GM21360 (cell line): ENCODE measurements around the gene PUM1.
"Not testable (repeated sequence)": the region's sequence is repeated elsewhere in the genome, so short reads cannot be mapped to it uniquely, and the experiment has no call there.

ENCODE experiments used
- ATAC-seq: cut with Tn5 transposase; IDR thresholded peaks from one replicate; pipeline ENCODE4 v1.9.1; 2021; ENCODE audit warnings: mild to moderate bottlenecking, moderate library complexity; ENCODE audit not compliant: unreplicated experiment

The PUM1 gene

DNA sequence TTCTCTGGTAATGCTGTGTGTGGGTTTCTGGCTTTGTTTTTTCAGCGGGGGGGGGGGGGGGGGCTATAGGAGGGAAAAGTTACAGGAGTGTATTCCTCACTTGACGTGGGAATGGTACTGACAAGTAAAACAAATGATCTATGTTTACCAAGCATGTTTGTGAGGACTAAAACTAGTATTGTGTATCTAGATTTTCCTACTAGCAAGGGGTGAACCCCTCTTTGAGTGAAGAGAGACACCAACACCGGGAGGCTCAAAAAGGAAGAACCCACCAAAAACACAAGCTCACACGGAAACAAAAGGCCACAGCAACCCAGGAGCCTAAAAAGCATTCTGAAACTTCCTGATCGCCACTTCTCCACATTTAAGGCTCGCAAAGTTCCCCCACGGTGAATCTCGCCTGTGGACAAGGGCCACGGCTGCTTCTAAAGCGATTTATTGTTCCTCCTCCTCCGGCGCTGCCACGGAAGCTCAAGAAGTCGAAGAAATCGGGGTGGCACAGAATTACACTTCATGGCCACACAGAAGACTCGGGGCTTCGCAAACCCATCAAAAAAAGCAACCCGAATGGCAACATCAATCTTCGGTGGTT, 703 bp downstream of the PUM1 start:
- ATAC-seq: no peak

GRCh38 chr1:31064111-31064717, 1.3 kb downstream of the PUM1 start:
- ATAC-seq: no peak

DNA sequence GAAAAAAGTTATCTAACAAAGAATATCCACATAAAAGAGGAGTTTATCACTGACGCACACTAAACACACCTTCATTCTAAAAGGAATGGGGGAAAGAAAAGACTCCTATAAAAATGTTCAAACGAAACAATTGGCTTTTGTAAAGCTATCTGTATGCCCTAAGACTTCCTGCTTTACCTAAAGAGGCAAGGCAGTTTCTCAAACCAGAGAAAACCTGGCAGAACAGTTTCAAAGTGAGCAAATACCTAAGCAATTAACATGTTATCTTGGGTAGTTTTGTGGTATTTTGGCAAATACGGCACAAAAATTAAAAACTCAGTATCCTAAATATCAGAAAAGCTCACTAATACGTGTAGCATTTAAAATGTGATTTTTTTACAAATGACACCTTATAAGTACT, 1.9 kb downstream of the PUM1 start:
- no peak for ATAC-seq

- ATAC-seq: no peak
Measured at GRCh38 chr1:31062867-31063380, 2.6 kb downstream of the PUM1 start.

DNA sequence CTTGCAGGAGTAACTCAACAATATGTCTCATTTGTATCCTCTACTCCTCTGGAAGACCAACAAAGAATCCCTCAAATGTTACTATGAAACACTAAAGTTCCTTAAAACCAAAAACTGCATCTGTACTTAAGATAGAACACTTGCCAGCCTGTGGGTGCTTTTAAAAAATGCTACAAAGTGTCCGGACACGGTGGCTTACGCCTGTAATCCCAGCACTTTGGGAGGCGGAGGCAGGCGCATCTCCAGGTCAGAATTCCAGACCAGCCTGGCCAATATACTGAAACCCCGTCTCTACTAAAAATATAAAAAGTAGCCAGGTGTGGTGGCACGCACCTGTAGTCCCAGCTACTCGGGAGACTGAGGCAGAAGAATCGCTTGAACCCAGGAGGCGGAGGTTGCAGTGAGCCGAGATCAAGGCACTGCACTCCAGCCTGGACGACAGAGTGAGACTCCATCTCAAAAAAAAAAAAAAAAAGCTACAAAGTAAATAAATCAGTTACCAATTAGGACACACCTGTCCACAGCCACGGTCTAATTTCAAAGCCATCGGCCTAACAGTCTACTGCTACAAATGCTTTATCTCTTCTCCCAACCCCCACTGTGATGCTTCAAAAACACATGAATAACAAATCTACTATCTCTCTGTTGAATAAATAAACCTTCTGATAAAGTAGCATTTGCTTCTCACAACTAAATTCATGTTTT, 3.2 kb downstream of the PUM1 start:
- ATAC-seq: not testable (repeated sequence)

GRCh38 chr1:31058012-31058411, 7.5 kb downstream of the PUM1 start:
- no peak for ATAC-seq

DNA sequence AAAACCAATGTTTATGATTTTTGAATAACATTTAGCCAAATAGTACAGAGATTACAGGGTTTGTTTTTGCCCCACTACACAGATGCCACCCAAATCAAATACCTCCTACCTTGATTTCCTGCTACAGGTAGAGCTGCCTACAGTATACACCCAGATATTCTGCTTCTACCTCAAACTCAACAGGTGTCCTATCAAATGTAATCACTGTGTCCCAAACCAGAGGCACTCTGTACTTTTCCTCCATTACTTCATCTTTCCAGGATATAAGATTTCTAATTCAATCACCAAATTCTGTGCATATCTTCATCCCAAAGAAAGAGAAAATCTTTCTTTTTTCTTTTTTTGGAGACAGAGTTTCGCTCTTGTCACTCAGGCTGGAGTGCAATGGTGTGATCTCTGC, 9.6 kb downstream of the PUM1 start:
- ATAC-seq: no peak

GRCh38 chr1:31055501-31055900, 10.0 kb downstream of the PUM1 start:
- ATAC-seq: no peak

GRCh38 chr1:31054958-31055481, 10.5 kb downstream of the PUM1 start:
- no peak for ATAC-seq

DNA sequence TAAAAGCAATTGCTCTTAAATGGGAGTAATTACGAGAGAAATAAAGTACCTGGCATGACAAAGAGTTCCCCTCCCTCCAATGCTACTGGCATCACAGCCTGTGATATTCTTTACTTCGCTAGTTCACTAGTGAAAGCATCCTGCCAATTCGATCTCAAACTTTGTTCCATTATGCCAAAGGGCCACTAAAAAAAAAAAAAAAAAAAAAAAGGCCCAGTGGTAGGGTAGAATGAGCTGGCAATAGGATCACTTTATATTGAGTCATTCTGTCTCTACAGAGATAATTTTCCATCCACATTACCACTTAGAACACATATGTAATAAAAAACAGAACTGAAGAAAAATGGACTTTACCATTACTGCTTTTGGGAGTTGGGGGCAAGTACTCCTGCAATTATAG, 11.2 kb downstream of the PUM1 start:
- ATAC-seq: no peak

DNA sequence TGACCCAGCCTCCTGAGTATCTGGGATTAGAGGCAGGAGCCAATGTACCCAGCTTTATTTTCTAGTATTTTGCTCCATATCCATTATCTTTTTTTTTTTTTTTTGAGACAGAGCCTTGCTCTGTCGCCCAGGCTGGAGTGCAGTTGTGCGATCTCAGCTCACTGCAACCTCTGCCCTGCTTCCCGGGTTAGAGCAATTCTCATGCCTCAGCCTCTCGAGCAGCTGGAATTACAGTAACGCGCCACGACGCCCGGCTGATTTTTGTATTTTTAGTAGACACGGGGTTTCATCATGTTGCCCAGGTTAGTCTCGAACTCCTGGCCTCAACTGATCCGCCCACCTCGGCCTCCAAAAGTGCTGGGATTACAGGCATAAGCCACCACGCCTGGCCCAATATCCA, 12.9 kb downstream of the PUM1 start:
- ATAC-seq: not testable (repeated sequence)

- ATAC-seq: no peak
Measured at GRCh38 chr1:31051611-31052010, 13.9 kb downstream of the PUM1 start.

- ATAC-seq: not testable (repeated sequence)
Measured at GRCh38 chr1:31047507-31047906, 18.0 kb downstream of the PUM1 start.

- no peak for ATAC-seq
Measured at GRCh38 chr1:31043631-31044030, 21.9 kb downstream of the PUM1 start.

DNA sequence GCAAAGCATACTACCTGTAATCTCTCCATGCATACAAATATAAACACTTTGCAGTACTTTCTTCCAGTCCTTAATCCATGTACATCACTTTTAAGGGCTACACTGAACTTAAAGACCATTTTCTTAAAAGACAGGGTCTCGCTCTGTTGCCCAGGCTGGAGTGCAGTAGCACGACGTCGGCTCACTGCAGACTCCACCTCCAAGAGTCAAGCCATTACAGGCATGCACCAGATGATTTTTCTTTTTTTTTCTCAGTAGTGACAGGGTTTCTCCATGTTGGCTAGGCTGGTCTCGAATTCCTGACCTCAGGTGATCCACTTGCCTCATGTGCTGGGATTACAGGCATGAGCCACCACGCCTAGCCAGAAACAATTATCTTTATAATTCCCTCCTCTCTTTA, 22.9 kb downstream of the PUM1 start:
- ATAC-seq: no peak

DNA sequence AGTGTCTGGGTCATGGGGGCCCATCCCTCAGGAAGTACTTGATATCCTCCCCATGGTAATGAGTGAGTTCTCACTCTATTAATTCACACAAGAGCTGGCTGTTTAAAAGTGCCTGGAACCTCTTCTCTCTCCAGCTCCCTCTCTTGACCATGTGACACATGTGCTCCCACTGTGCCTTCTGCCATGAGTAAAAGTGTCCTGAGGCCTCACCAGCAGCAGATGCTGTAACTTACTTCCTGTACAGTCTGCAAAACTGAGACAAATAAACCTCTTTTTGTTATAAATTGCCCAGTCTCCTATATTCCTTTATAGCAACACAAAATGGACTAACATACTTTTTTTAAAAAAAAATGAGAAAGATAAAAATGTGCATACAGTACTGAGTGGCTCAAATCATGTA, 24.0 kb downstream of the PUM1 start:
- no peak for ATAC-seq

- no peak for ATAC-seq
Measured at GRCh38 chr1:31040038-31040437, 25.5 kb downstream of the PUM1 start.

GRCh38 chr1:31038935-31039334, 26.6 kb downstream of the PUM1 start:
- not testable (repeated sequence) for ATAC-seq

GRCh38 chr1:31038360-31038759, 27.2 kb downstream of the PUM1 start:
- ATAC-seq: no peak

DNA sequence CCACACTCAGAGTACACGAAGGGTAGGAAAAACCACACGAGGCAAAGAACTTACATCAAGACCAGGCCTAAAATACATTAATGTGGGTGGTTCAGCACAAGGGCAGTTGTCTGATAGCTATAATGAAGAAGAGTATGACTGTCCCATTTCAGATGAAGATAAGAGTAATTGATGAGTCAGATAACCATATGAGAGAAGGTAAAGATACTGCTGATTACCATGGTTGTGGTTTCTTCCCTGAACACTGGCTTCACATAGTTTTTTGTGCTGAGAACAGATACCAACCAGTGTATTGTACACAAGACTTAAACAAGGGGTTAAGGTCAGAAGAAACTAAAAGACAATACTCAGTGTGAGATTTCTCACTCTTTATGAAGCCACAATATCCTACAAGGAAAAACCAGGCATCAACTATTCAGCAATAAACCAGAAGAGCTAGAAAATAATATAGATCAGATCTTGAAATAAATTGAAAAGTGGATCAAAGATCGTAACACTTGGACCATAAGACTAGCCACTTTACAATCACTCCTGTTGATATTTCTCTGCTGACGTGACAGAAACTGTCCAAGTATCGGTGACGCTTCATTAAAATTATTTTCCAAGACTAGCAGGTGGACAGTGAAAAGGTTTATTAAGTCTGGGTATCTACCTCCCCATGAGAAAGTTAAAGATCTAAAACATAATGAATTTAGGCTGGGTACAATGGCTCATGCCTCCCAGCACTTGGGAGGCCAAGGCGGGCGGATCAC, 28.6 kb downstream of the PUM1 start:
- ATAC-seq: no peak

DNA sequence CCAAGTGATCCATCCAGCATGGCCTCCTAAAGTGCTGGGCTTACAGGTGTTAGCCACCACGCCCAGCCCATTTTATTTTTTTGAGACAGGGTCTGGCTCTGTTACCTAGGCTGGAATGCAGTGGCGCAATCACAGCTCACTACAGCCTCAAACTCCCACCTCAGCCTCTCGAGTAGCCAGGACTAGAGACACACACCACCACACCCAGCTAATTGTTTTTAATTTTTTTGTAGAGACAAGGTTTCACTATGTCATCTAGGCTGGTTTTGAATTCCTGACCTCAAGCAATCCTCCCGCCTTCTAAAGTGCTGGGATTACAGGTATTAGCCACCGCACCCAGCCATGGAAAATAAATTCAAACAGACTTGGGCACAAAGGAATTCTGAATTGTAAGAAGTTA, 31.9 kb downstream of the PUM1 start:
- no peak for ATAC-seq
